SH-SY5Y (cell line): Measurements from ENCODE around the gene SESN3.

Experiments
- GATA2 ChIP-seq: IDR thresholded peaks from 2 replicates; pipeline ENCODE4 v1.6.1; 2011; ENCODE audit warnings: mild to moderate bottlenecking, low read depth, low read length
- GATA3 ChIP-seq: IDR thresholded peaks from 2 replicates; pipeline ENCODE4 v1.6.1; 2011; ENCODE audit warnings: low read depth, mild to moderate bottlenecking, low read length, moderate library complexity

- TF ChIP-seq GATA2 = no peak
- TF ChIP-seq GATA3 = no peak
These were observed 25.3 kb upstream of the SESN3 start for GRCh38 chr11:95256321-95256779.
